Large intestine (tissue), 3 donors: Measurements from ENCODE around the gene UCP2. TPM values are rescaled to one million over a fixed set of nuclear protein-coding genes. Genes with fewer than 3 reads are reported as not detected.
A peak's percentile ranks its signal among the peaks of the same experiment; 100 is the strongest.
"Not testable (repeated sequence)": the region's sequence is repeated elsewhere in the genome, so short reads cannot be mapped to it uniquely, and the experiment has no call there.

ENCODE experiments used
- DNase-seq, 2 donors: peaks; one replicate each; pipeline versions ENCODE4 v3.0.0 to v3.0.0-alpha.2; 2013
- H3K27ac ChIP-seq: one replicate; pipeline ENCODE4 v1.5.1; 2013; ENCODE audit warnings: low read length
- H3K27me3 ChIP-seq: 2 replicates; pipeline ENCODE4 v1.6.1; 2013; ENCODE audit warnings: low read length; ENCODE audit not compliant: control insufficient read depth, insufficient read depth
- H3K36me3 ChIP-seq: 2 replicates; pipeline ENCODE4 v1.6.1; 2013; ENCODE audit warnings: low read length; ENCODE audit not compliant: control insufficient read depth, insufficient read depth
- H3K4me1 ChIP-seq: one replicate; pipeline ENCODE4 v1.6.1; 2013; ENCODE audit warnings: low read length; ENCODE audit not compliant: control insufficient read depth, insufficient read depth
- H3K4me3 ChIP-seq: one replicate; pipeline ENCODE4 v1.5.1; 2013; ENCODE audit warnings: low read length
- H3K9me3 ChIP-seq: one replicate; pipeline ENCODE4 v1.6.1; 2013; ENCODE audit warnings: mild to moderate bottlenecking, low read depth, low read length, moderate library complexity; ENCODE audit not compliant: control insufficient read depth
- WGBS: methylation state at CpG from one replicate; pipeline ENCODE4 v1.1.5; 2013; ENCODE audit warnings: low lambda C conversion rate; ENCODE audit not compliant: insufficient coverage; 5-methylcytosine and 5-hydroxymethylcytosine counted together
- polyA plus RNA-seq: library from polyadenylated mRNA; unstranded; fragments of 120-200 nt; gene quantifications from one replicate; pipeline ENCODE4 v1.2.1, GENCODE V29; 2013

The UCP2 gene
- polyA plus RNA-seq, 1 donor, result 47.7 TPM

DNA sequence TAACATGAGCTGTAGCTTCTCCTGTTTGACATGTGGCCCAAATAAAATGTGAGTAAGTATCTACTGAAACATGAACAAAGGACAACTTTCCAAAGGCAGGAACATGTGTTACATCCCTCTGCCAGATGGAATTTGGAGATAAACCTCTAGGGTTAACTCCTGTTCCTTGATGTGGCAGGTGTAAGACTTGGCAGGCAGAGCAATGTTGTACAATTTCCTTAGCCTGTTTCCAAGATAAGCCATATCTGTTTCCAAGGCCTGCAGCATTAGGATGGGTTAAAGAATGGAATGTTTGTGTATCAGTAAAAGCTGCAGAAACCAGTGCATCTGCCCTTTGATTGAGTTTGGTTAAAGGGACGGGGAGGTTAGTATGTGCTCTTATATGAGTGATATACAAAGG, 40.6 kb downstream of the UCP2 start:
- no CpG with 5 or more reads among the region's 1 CpG for WGBS
- Histone ChIP-seq H3K27ac (no peak overlapping the region), H3K36me3 (no peaks in the 10 kb centered on the region), H3K27me3 (no peaks in the 10 kb centered on the region), H3K4me3 (no peak overlapping the region), H3K4me1 (no peaks in the 10 kb centered on the region), H3K9me3 (peaks cover 16% of the 10 kb centered on the region)
- no peak for DNase-seq

DNA sequence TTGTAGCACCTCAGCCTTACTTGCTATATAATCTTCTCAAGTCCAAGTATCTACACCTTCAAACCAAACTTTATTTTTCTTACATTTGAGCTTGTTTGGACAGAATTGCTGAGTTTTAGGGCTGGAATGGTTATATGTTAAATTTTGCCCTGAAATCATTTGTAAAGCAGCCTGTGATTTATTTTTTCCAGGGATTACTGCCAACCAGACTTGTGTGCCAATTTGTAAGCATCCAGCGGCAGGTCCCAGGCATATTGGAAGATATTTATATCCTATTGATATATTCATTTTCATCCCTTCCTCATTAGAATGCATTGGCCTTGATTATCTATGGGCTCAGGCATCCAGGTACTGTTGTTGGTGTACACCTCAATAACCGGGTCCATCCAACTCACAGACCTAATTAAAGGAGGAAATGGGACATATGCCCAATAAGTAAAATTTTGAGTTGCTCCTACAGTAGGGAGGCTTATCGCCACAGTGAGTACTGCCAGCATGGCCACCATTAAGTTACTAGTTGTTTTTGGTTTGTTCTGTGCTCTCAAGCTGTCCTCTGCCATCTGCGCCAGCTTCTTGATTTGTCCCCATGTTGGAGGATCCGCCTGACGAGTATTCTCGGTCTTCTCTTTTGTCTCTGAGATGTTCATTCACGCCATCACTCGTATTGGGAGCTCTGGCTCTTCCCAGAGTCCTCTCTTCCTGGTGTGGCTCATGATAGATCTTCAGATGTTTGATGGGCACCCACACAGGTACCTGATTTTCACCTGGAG, 41.7 kb downstream of the UCP2 start:
- WGBS, result 100% methylated on average over 1 of the region's 9 CpGs
- DNase-seq, result no peak
- Histone ChIP-seq H3K9me3 (peaks cover 15% of the 10 kb centered on the region), H3K27ac (no peak overlapping the region), H3K36me3 (no peaks in the 10 kb centered on the region), H3K4me3 (no peak overlapping the region), H3K4me1 (no peaks in the 10 kb centered on the region), H3K27me3 (no peaks in the 10 kb centered on the region)

DNA sequence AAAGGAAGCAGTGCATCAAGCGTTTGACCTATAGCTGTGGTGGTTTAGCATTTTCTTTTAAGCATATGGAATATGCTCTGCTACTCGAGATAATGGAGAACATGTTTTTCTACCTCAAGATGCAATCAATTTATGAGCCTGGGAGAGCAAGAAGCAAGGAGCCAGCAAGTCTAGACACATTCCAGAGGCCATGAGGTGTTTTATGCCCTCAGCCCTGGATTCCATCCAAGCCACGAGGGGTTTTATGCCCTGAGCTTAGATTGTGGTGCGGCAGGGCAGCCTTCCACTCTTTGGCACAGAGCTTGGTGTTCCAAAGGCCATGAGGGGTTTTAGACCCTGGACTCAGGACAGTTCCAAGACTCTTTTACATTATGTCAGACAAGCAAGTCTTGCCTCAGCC, 43.5 kb downstream of the UCP2 start:
- peaks cover 6% of the 10 kb centered on the region for H3K36me3 ChIP-seq
- no peak for DNase-seq
- H3K4me3 ChIP-seq, result no peak overlapping the region
- no peaks in the 10 kb centered on the region for H3K4me1 ChIP-seq
- no peaks in the 10 kb centered on the region for H3K27me3 ChIP-seq
- H3K9me3 ChIP-seq, result peaks cover 15% of the 10 kb centered on the region
- 100% methylated on average over 1 of the region's 4 CpGs for WGBS
- no peak overlapping the region for H3K27ac ChIP-seq

DNA sequence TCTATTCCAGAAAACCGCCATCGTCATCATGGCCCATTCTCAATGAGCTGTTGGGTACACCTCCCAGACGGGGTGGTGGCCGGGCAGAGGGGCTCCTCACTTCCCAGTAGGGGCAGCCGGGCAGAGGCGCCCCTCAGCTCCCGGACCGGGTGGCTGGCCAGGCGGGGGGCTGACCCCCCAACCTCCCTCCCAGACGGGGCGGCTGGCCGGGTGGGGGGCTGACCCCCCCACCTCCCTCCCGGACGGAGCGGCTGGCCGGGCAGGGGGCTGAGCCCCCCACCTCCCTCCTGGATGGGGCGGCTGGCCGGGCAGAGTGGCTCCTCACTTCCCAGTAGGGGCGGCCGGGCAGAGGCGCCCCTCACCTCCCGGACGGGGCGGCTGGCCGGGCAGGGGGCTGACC, 46.6 kb downstream of the UCP2 start:
- H3K4me3 ChIP-seq, result not testable (repeated sequence)
- WGBS, result no CpG with 5 or more reads among the region's 25 CpGs

DNA sequence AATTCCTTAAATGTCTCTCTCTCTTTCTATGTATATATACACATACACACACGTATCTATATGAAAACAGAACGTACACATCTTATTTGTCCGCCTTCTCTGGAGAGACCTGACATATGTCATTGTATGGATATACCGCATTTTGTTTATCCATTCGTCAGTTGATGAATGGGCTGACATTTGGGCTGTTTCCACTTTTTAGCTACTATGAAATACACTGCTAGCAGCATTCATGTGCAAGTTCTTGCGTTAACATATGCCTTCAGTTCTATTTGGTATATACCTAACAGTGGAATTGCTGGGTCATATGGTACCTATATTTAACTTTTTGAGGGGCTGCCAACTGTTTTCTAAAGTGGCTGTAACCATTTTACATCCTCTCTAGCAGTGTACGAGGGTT, 49.9 kb downstream of the UCP2 start:
- no peaks in the 10 kb centered on the region for H3K27me3 ChIP-seq
- DNase-seq, result no peak
- H3K4me1 ChIP-seq, result no peaks in the 10 kb centered on the region
- 75% methylated on average over 1 of the region's 7 CpGs for WGBS
- H3K9me3 ChIP-seq, result peaks cover 11% of the 10 kb centered on the region
- H3K4me3 ChIP-seq, result no peak overlapping the region
- peaks cover 32% of the 10 kb centered on the region for H3K36me3 ChIP-seq
- no peak overlapping the region for H3K27ac ChIP-seq

More for the DNA sequence above, 46.6 kb downstream of the UCP2 start:
- not testable (repeated sequence) for DNase-seq, H3K27me3 ChIP-seq, H3K27ac ChIP-seq, H3K4me1 ChIP-seq
- peaks cover 17% of the 10 kb centered on the region for H3K36me3 ChIP-seq
- peaks cover 15% of the 10 kb centered on the region for H3K9me3 ChIP-seq

DNA sequence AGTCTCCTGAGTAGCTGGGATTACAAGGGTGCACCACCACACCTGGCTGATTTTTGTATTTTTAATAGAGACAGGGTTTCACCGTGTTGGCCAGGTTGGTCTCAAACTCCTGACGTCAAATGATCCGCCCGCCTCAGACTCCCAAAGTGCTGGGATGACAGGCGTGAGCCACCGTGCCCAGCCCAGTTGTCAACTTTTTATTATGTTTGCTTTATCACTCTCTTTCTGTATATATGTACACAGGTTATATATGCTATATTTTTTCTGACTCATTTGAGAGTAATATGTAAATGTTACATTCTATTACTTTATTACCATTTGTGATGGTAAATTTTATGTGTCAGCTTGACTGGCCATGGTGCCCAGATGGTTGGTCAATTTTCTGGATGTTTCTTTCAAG, 50.7 kb downstream of the UCP2 start:
- peaks cover 40% of the 10 kb centered on the region for H3K36me3 ChIP-seq

DNA sequence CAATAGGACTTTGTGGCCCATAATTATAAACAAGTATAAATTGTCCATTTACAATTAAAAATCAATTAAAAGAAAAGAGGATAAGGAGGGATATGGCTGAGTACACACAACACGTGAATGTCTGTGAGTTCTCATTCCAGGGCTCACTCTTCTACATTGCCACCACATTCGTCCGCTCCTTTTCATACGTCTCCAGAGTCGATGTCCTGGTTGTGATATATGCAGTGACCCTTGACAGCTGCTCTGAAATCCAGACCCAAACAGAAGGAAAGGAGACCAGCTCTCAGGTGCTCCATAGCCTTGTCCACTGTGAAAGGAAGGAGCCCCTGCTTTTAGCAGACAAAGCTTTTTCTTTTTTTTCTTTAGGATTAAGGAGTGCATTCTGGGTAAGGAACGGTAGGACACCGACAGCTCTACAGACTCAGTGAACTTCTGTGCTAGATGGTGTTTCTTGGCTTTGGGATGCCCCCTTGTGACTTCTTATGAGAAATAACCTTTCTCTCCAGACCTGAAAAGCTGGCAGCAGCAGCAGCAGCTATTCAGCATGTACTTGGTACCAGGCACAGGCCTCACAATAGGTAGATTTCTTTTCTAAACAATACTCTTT, 51.5 kb downstream of the UCP2 start:
- H3K27ac ChIP-seq, result no peak overlapping the region
- H3K27me3 ChIP-seq, result no peaks in the 10 kb centered on the region
- peak; percentile 33 to 64 for DNase-seq
- H3K36me3 ChIP-seq, result peaks cover 46% of the 10 kb centered on the region
- whole genome bisulfite sequencing, result no CpG with 5 or more reads among the region's 7 CpGs
- H3K9me3 ChIP-seq, result no peaks in the 10 kb centered on the region
- no peaks in the 10 kb centered on the region for H3K4me1 ChIP-seq
- no peak overlapping the region for H3K4me3 ChIP-seq

More for the DNA sequence above, 50.7 kb downstream of the UCP2 start:
- Histone ChIP-seq H3K27me3 (no peaks in the 10 kb centered on the region), H3K27ac (no peak overlapping the region), H3K4me1 (no peaks in the 10 kb centered on the region), H3K9me3 (peaks cover 3% of the 10 kb centered on the region), H3K4me3 (no peak overlapping the region)
- WGBS, result no CpG with 5 or more reads among the region's 6 CpGs
- DNase-seq, result no peak

DNA sequence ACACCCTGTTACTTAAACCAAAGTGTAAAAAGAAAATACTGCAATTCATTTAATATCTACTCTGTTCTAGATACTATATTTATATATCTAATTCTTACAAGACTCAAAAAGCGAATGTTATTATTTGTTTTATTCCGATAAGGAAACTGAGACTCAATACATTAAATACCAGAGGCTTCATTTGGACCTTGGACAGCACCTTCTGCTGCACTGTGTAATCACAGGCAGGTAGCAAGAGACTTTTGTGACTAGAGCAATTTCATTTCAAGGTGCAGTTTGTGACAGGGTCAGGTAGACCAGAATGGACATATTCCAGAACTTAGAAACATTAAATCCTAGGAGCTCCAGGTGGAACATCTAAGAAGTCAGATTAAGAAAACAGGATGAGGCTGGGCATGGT, 53.3 kb downstream of the UCP2 start:
- Histone ChIP-seq H3K27ac (no peak overlapping the region), H3K9me3 (no peaks in the 10 kb centered on the region), H3K4me1 (no peaks in the 10 kb centered on the region), H3K27me3 (no peaks in the 10 kb centered on the region), H3K36me3 (peaks cover 47% of the 10 kb centered on the region), H3K4me3 (no peak overlapping the region)
- DNase-seq, result no peak
- WGBS, result 100% methylated on average over 1 of the region's 2 CpGs

Other genes starting within 250 kb of the UCP2 start
- gene RAB6A, start 221.8 kb downstream of the UCP2 start, polyA plus RNA-seq, result 111 TPM
- 49.2 TPM for gene MRPL48, start 195.0 kb downstream of the UCP2 start, polyA plus RNA-seq
- gene COA4, start 106.0 kb downstream of the UCP2 start, polyA plus RNA-seq, result 84.9 TPM
- 30.7 TPM for gene PAAF1, start 105.8 kb downstream of the UCP2 start, polyA plus RNA-seq
- gene DNAJB13, start 31.8 kb downstream of the UCP2 start, polyA plus RNA-seq, result 0.22 TPM
- 2.3 TPM for gene UCP3, start 26.2 kb upstream of the UCP2 start, polyA plus RNA-seq
- 12.3 TPM for gene C2CD3, start 188.2 kb upstream of the UCP2 start, polyA plus RNA-seq
- gene PPME1, start 188.4 kb upstream of the UCP2 start, polyA plus RNA-seq, result 27.8 TPM